AG10803 (cell line): ENCODE data around the gene UVRAG.

Experiments
- DNase-seq: peaks from one replicate; pipeline ENCODE4 v3.0.0; 2010; ENCODE audit warnings: low read depth
- H3K4me3 ChIP-seq: 2 replicates; pipeline ENCODE4 v1.5.1; 2011; ENCODE audit warnings: mild to moderate bottlenecking, low read length, control low read depth
- TF ChIP-seq, protein P1 (sequence below): conservative IDR thresholded peaks from 2 replicates; pipeline ENCODE4 v1.5.1; 2011; ENCODE audit warnings: mild to moderate bottlenecking, low read length, control low read depth, inconsistent platforms

Gene UVRAG

DNA sequence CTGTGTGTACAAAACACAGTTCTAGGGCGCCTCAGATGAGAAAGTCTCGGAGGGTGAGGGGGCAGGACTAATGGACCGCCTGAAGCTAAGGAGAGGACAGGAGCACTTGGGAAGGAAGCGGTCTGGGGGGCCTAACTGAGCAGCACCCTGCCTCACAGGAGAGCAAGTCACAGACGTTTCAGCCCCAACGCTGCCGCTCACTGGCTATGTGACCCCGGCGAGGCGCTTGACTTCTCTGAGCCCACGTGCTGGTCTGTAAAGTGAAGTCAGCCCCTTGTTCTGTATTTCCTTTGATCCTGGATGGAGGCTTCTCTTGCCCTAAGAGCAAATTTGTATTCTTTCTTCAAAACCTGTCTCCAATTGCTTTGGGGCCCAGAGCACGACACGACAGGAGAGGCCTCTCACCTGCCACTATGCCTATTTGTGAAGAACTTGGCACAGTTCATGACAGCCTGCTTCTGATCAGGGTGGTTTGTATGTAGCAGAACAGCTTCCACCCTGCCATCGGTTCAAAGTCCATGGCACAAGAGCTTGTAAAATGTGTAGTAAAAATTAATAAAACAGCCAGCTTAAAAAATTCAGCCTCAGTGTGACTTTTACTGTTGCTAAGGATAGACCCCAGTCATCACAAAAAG, 332.2 kb downstream of the UVRAG start:
- no peak overlapping the region for H3K4me3 ChIP-seq
- no peak for DNase-seq

DNA sequence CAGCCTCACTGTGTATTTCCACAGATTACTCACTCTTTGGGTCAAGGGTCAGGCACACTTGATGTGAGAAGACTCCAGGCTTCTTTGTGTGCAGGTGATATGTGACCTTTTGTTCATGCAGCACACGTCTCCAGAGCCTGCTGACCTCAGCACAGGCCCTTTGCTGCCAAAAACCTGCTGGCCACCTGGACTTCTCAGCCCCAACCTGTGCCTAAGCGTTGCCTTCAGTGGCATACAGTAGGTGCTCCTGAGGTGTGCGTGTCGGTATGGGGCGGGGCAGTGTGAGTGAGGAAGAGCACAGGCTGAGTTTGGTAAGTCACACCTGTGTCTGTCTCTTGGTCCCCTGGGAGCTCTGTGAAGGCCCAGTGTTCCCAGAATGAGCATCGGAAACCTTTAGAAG, 333.2 kb downstream of the UVRAG start:
- no peak overlapping the region for H3K4me3 ChIP-seq
- TF ChIP-seq, protein P1, sequence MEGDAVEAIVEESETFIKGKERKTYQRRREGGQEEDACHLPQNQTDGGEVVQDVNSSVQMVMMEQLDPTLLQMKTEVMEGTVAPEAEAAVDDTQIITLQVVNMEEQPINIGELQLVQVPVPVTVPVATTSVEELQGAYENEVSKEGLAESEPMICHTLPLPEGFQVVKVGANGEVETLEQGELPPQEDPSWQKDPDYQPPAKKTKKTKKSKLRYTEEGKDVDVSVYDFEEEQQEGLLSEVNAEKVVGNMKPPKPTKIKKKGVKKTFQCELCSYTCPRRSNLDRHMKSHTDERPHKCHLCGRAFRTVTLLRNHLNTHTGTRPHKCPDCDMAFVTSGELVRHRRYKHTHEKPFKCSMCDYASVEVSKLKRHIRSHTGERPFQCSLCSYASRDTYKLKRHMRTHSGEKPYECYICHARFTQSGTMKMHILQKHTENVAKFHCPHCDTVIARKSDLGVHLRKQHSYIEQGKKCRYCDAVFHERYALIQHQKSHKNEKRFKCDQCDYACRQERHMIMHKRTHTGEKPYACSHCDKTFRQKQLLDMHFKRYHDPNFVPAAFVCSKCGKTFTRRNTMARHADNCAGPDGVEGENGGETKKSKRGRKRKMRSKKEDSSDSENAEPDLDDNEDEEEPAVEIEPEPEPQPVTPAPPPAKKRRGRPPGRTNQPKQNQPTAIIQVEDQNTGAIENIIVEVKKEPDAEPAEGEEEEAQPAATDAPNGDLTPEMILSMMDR: no peak
- DNase-seq: no peak

More for the DNA sequence above, 332.2 kb downstream of the UVRAG start:
- TF ChIP-seq, protein P1: no peak

DNA sequence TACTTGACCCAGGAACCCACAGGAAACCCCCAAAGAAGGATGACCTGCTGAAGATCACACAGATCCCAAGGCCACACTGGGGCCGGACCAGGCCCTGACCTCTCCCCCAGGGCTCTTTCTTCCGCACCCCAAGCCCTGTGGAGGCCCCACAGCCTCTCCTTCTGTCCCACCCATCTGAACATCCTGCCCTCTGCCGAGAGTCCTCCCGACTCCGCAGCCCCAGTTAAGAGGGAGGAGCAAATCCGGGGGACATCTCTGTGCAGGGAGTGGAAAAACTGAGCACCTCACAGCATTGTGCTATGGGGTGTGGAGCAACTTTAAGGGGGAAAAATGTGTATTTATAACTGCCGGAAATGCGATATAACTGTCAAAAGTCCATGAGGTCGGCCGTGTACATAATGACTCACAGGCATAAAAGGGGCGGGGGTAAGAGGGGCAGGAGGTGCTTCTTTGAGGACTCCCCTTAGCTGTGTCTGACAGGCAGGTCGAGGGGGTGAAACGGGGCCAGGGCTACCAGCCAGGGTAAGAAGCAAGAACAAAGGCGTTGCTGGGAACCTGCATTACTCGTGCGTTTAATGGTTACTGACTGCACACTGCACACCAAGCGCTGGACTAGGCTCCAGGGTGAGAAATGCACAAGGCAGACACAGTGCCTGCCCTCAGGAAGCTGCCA, 334.1 kb downstream of the UVRAG start:
- TF ChIP-seq, protein P1: no peak
- H3K4me3 ChIP-seq: no peak overlapping the region
- DNase-seq: no peak

DNA sequence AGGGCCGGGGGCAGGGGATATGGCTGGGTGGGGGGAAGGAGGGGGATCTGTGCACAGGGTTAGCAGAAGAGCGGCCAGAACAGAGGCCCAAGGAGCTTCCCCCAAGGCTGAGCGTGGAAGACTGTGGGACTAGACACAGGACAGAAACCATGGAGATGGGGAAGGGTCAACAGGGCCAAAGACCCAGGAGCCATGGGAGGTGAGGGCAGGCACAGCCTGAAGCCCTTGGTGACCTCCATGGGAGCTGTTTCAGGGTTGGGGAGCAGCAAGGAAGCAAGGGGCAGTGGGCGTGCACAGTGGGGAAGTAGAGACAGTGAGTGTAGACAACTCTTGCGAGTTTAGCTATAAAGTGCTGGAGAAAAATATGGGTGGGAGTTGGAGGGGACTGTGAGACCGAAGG, 334.7 kb downstream of the UVRAG start:
- TF ChIP-seq, protein P1: no peak
- no peak overlapping the region for H3K4me3 ChIP-seq
- no peak for DNase-seq

DNA sequence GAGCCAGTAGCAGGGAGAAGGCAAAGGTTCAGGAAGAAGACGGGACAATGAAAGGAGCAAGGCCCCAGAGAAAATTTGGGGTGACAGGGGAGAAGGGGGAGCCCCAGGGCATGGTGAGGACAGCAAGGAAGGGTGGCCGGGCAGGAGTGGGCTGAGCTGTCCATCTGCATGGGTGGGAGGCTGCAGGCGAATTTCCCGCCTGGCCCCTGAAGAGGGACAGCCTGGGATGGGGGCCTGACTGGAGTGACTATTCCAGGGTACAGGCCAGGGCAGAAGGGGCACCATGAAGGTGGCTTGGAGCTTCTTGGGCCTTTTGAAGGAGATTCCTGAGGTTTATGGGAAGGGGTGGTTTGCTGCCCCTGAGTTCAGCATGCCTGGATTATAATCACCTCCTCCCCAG, 335.1 kb downstream of the UVRAG start:
- no peak overlapping the region for H3K4me3 ChIP-seq
- DNase-seq: no peak
- TF ChIP-seq, protein P1: no peak

DNA sequence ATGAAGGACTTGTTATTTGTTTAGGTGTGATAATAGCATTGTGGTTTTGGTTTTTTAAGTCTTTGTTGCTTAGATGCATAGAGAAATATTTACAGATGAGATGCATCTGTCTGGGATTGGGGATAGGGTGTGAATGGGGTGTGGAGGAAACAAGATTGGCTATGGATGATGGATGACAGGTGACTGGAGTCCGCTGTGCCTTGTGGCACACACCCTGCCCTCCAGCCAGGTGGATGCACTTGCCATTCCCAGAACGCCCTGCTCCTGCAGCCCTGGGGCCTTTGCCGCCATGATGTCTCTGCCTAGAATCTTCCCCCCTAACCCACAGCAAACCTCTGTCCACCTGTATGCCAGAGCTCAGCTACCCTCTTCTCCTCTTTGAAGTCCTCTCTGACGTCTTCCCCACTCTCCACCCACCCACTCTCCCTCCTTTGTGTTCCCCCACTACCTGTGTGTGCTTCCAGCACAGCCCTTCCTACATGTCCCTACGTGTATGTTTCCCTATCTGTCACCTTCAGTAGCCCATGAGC, 336.6 kb downstream of the UVRAG start:
- DNase-seq: no peak
- TF ChIP-seq, protein P1: no peak
- no peak overlapping the region for H3K4me3 ChIP-seq
